HUES48 (cell line): ENCODE data around the gene BPI.
"Not testable (repeated sequence)": the region's sequence is repeated elsewhere in the genome, so short reads cannot be mapped to it uniquely, and the experiment has no call there.

ENCODE experiments used
- H3K27ac ChIP-seq: one replicate; pipeline ENCODE4 v1.7.0; 2013; ENCODE audit warnings: low read depth, low read length, inconsistent platforms
- H3K27me3 ChIP-seq: 2 replicates; pipeline ENCODE4 v1.6.1; 2013; ENCODE audit warnings: mild to moderate bottlenecking, low read length; ENCODE audit not compliant: control insufficient read depth, insufficient read depth
- H3K36me3 ChIP-seq: 2 replicates; pipeline ENCODE4 v1.6.1; 2013; ENCODE audit warnings: low read length; ENCODE audit not compliant: control insufficient read depth, insufficient read depth
- H3K4me1 ChIP-seq: 2 replicates; pipeline ENCODE4 v1.6.1; 2013; ENCODE audit warnings: mild to moderate bottlenecking, low read length; ENCODE audit not compliant: control insufficient read depth, insufficient read depth
- H3K4me3 ChIP-seq: 2 replicates; pipeline ENCODE4 v1.5.1; 2013; ENCODE audit warnings: mild to moderate bottlenecking, low read depth, low read length
- H3K9ac ChIP-seq: 2 replicates; pipeline ENCODE4 v1.6.1; 2013; ENCODE audit warnings: mild to moderate bottlenecking, low read depth, low read length, moderate library complexity
- H3K9me3 ChIP-seq: 2 replicates; pipeline ENCODE4 v1.6.1; 2013; ENCODE audit warnings: low read length; ENCODE audit not compliant: control insufficient read depth, insufficient read depth

The BPI gene

GRCh38 chr20:38369389-38369788 is 65.4 kb downstream of the BPI start:
- Histone ChIP-seq H3K4me3 (no peak overlapping the region), H3K9me3 (no peaks in the 10 kb centered on the region), H3K4me1 (peaks cover 2% of the 10 kb centered on the region; the same call in 1 of the 2 replicates), H3K27ac (no peak overlapping the region), H3K36me3 (no peaks in the 10 kb centered on the region), H3K27me3 (no peaks in the 10 kb centered on the region), H3K9ac (no peak overlapping the region)

- Histone ChIP-seq H3K27ac (no peak overlapping the region), H3K9ac (no peak overlapping the region), H3K9me3 (no peaks in the 10 kb centered on the region), H3K36me3 (no peaks in the 10 kb centered on the region), H3K4me3 (no peak overlapping the region), H3K4me1 (peaks cover 2% of the 10 kb centered on the region; the same call in 1 of the 2 replicates), H3K27me3 (no peaks in the 10 kb centered on the region)
These were observed 68.8 kb downstream of the BPI start for GRCh38 chr20:38372806-38373205.

- Histone ChIP-seq H3K9me3 (no peaks in the 10 kb centered on the region), H3K27me3 (no peaks in the 10 kb centered on the region), H3K36me3 (no peaks in the 10 kb centered on the region), H3K4me1 (peaks cover 2% of the 10 kb centered on the region; the same call in 1 of the 2 replicates), H3K27ac (no peak overlapping the region), H3K4me3 (no peak overlapping the region), H3K9ac (no peak overlapping the region)
These were observed 69.4 kb downstream of the BPI start for GRCh38 chr20:38373231-38373867.

- Histone ChIP-seq H3K36me3 (no peaks in the 10 kb centered on the region), H3K4me3 (no peak overlapping the region), H3K4me1 (peaks cover 2% of the 10 kb centered on the region; the same call in 1 of the 2 replicates), H3K27ac (no peak overlapping the region), H3K9me3 (no peaks in the 10 kb centered on the region), H3K27me3 (no peaks in the 10 kb centered on the region), H3K9ac (no peak overlapping the region)
These were observed 69.9 kb downstream of the BPI start for GRCh38 chr20:38373898-38374297.

- no peak overlapping the region for H3K27ac ChIP-seq
- no peaks in the 10 kb centered on the region for H3K36me3 ChIP-seq
- no peaks in the 10 kb centered on the region for H3K4me1 ChIP-seq
- no peak overlapping the region for H3K4me3 ChIP-seq
- H3K27me3 ChIP-seq, result no peaks in the 10 kb centered on the region
- H3K9me3 ChIP-seq, result no peaks in the 10 kb centered on the region; the same call in 1 of the 2 replicates
- no peak overlapping the region for H3K9ac ChIP-seq
These were observed 73.2 kb downstream of the BPI start for GRCh38 chr20:38377039-38377685.

- H3K9ac ChIP-seq, H3K4me3 ChIP-seq, H3K36me3 ChIP-seq, H3K9me3 ChIP-seq, H3K27ac ChIP-seq, H3K27me3 ChIP-seq, H3K4me1 ChIP-seq: not testable (repeated sequence)
These were observed 73.9 kb downstream of the BPI start for GRCh38 chr20:38377838-38378237.

- H3K27me3 ChIP-seq, result no peaks in the 10 kb centered on the region
- peak overlapping the region; percentile 46 for H3K27ac ChIP-seq
- H3K4me3 ChIP-seq, result no peak overlapping the region
- H3K36me3 ChIP-seq, result no peaks in the 10 kb centered on the region
- no peak overlapping the region for H3K9ac ChIP-seq
- no peaks in the 10 kb centered on the region; the same call in 1 of the 2 replicates for H3K9me3 ChIP-seq
- peaks cover 7% of the 10 kb centered on the region; the same call in 1 of the 2 replicates for H3K4me1 ChIP-seq
These were observed 79.2 kb downstream of the BPI start for GRCh38 chr20:38383147-38383546.

- no peak overlapping the region for H3K4me3 ChIP-seq
- H3K36me3 ChIP-seq, result no peaks in the 10 kb centered on the region
- peaks cover 7% of the 10 kb centered on the region; the same call in 1 of the 2 replicates for H3K4me1 ChIP-seq
- no peaks in the 10 kb centered on the region for H3K27me3 ChIP-seq
- H3K27ac ChIP-seq, result no peak overlapping the region
- H3K9ac ChIP-seq, result no peak overlapping the region
- H3K9me3 ChIP-seq, result no peaks in the 10 kb centered on the region
These were observed 82.0 kb downstream of the BPI start for GRCh38 chr20:38386004-38386403.

GRCh38 chr20:38386851-38387250 is 82.9 kb downstream of the BPI start:
- H3K36me3 ChIP-seq, result no peaks in the 10 kb centered on the region
- no peaks in the 10 kb centered on the region for H3K9me3 ChIP-seq
- H3K9ac ChIP-seq, result no peak overlapping the region
- no peak overlapping the region for H3K27ac ChIP-seq
- H3K27me3 ChIP-seq, result no peaks in the 10 kb centered on the region
- no peak overlapping the region for H3K4me3 ChIP-seq
- peaks cover 7% of the 10 kb centered on the region; the same call in 1 of the 2 replicates for H3K4me1 ChIP-seq
